GM12878 (cell line): Measurements from ENCODE around the gene PRKCQ. TPM values are rescaled to one million over a fixed set of nuclear protein-coding genes. Genes with fewer than 3 reads are reported as not detected.

ENCODE experiments used
- ATAC-seq: fragments of 200-7000 bp; cut with Tn5 transposase; 3 replicates; pipeline ENCODE4 v1.9.1; 2020; ENCODE audit warnings: mild to moderate bottlenecking, moderate library complexity
- BruUV-seq: library from RNA; stranded (reverse); fragments of 400-500 nt; replicated peaks from 2 replicates; lab custom pipeline; 2021; lab: Mats Ljungman, UMichigan
- CTCF ChIA-PET: fragments of 300-600 bp; sonication (Branson Sonifier 250); formaldehyde crosslinking; extraction: SDS; loops from one replicate; lab custom pipeline; 2021; ENCODE audit warnings: inconsistent platforms; lab: Yijun Ruan, JAX
- POLR2A ChIA-PET: fragments of 350-600 bp; formaldehyde crosslinking; extraction: SDS; loops from one replicate; lab custom pipeline; 2021; ENCODE audit warnings: inconsistent platforms; lab: Charles Lee
- RAD21 ChIA-PET: fragments of 300-600 bp; sonication (Branson Sonifier 250); formaldehyde crosslinking; loops from one replicate; lab custom pipeline; 2023; ENCODE audit warnings: antibody characterized with exemption; ENCODE audit not compliant: unreplicated experiment; lab: Charles Lee
- SMC1A ChIA-PET: fragments of 300-600 bp; sonication (Branson Sonifier 250); formaldehyde crosslinking; loops from one replicate; lab custom pipeline; 2023; ENCODE audit not compliant: unreplicated experiment, uncharacterized antibody; lab: Charles Lee
- DNase-seq: peaks from one replicate; pipeline ENCODE4 v3.0.0-alpha.2; 2011; ENCODE audit warnings: low read depth, low spot score
- FAIRE-seq: peaks from 3 replicates; lab custom pipeline; 2011; peaks lifted over from hg19 to GRCh38; lab: Jason Lieb, UNC
- H2AFZ ChIP-seq: 2 replicates; pipeline ENCODE4 v1.6.0; 2011; ENCODE audit warnings: low read depth, low read length, control low read depth; ENCODE audit not compliant: control insufficient read depth
- H3K27ac ChIP-seq: 2 replicates; pipeline ENCODE4 v1.5.1; 2011; ENCODE audit warnings: control low read depth; ENCODE audit not compliant: control insufficient read depth, insufficient read depth
- H3K27me3 ChIP-seq, 2 experiments: replicated peaks in 1 of 2; 2 replicates each; pipeline versions ENCODE4 v1.6.0 to v1.6.1; 2011; ENCODE audit warnings: low read length in 1 of 2; ENCODE audit not compliant: control insufficient read depth in 2 of 2, insufficient read depth in 2 of 2
- H3K36me3 ChIP-seq, 2 experiments: 2 replicates each; pipeline ENCODE4 v1.5.1; 2011; ENCODE audit warnings: low read length in 1 of 2; ENCODE audit not compliant: control insufficient read depth in 2 of 2, insufficient read depth in 2 of 2
- H3K4me1 ChIP-seq: 2 replicates; pipeline ENCODE4 v1.6.1; 2011; ENCODE audit warnings: mild to moderate bottlenecking, low read length, moderate library complexity, mixed read lengths; ENCODE audit not compliant: control insufficient read depth, insufficient read depth
- H3K4me2 ChIP-seq: 2 replicates; pipeline ENCODE4 v1.6.0; 2011; ENCODE audit warnings: control low read depth; ENCODE audit not compliant: control insufficient read depth, insufficient read depth
- H3K4me3 ChIP-seq: fragments of 200-600 bp; sonication (generic); 2 replicates; pipeline ENCODE4 v1.5.1; 2016
- H3K79me2 ChIP-seq: 2 replicates; pipeline ENCODE4 v1.6.0; 2011; ENCODE audit warnings: low read length; ENCODE audit not compliant: control insufficient read depth, insufficient read depth
- H3K9ac ChIP-seq: 2 replicates; pipeline ENCODE4 v1.8.0; 2011; ENCODE audit warnings: low read length, control low read depth, mixed read lengths; ENCODE audit not compliant: control insufficient read depth, insufficient read depth
- H3K9me3 ChIP-seq: replicated peaks from 3 replicates; pipeline ENCODE4 v1.5.1; 2011; ENCODE audit warnings: mild to moderate bottlenecking, low read length; ENCODE audit not compliant: control insufficient read depth, insufficient read depth
- H4K20me1 ChIP-seq: 2 replicates; pipeline ENCODE4 v1.6.0; 2011; ENCODE audit not compliant: control insufficient read depth, insufficient read depth
- LARP7 ChIP-seq: fragments of 450-650 bp; IDR thresholded peaks from 2 replicates; pipeline ENCODE4 v1.6.1; 2017; ENCODE audit warnings: mild to moderate bottlenecking
- NFYB ChIP-seq: IDR thresholded peaks from 2 replicates; pipeline ENCODE4 v1.6.1; 2011; ENCODE audit warnings: low read depth, mild to moderate bottlenecking, low read length, improper control_type of control experiment, moderate library complexity; ENCODE audit not compliant: insufficient read depth
- NR2C1 ChIP-seq: fragments of 450-650 bp; IDR thresholded peaks from 2 replicates; pipeline ENCODE4 v1.6.1; 2017; ENCODE audit warnings: antibody characterized with exemption, mild to moderate bottlenecking, moderate library complexity
- NR2F1 ChIP-seq: fragments of 450-650 bp; conservative IDR thresholded peaks from 2 replicates; pipeline ENCODE4 v1.6.1; 2017; ENCODE audit warnings: mild to moderate bottlenecking
- PAX8 ChIP-seq: fragments of 450-650 bp; IDR thresholded peaks from 2 replicates; pipeline ENCODE4 v1.6.1; 2017; ENCODE audit warnings: mild to moderate bottlenecking, moderate library complexity
- RFX5 ChIP-seq: IDR thresholded peaks from 2 replicates; pipeline ENCODE4 v1.6.1; 2011; ENCODE audit warnings: low read depth, low read length, improper control_type of control experiment
- STAT1 ChIP-seq: fragments of 450-650 bp; conservative IDR thresholded peaks from 2 replicates; pipeline ENCODE4 v1.6.1; 2014; ENCODE audit warnings: antibody characterized with exemption, mild to moderate bottlenecking
- ZBED1 ChIP-seq: IDR thresholded peaks from 2 replicates; pipeline ENCODE4 v1.6.1; 2016; ENCODE audit warnings: borderline replicate concordance
- WGBS: methylation state at CpG from one replicate; pipeline ENCODE4 v1.1.6; 2016; ENCODE audit warnings: low lambda C conversion rate; ENCODE audit not compliant: insufficient replicate concordance, insufficient coverage; ENCODE audit errors: missing lambda C conversion rate; 5-methylcytosine and 5-hydroxymethylcytosine counted together
- in situ Hi-C: fragments of 300-500 bp; cut with MboI; formaldehyde crosslinking; loops from 9 replicates; pipeline ENCODE4 v1.14.3; 2018; ENCODE audit warnings: mixed read lengths
- intact Hi-C: fragments of 100-400 bp; cut with micrococcal nuclease; formaldehyde crosslinking; loops from one replicate; pipeline ENCODE4 v1.14.2; 2022; ENCODE audit not compliant: unreplicated experiment
- polyA plus RNA-seq, 11 experiments: library from polyadenylated mRNA; depleted of rRNA in 4 of 11; unstranded in 6 of 11; stranded (reverse) in 5 of 11; fragments of >200 nt; fragmentation: Nextera tagmentation in 4 of 11; fragmentation: Illumina TruSeq in 1 of 11; extraction: Ambion mirVana in 4 of 11; extraction: Trizol in 1 of 11; gene quantifications; 1 replicate in 1 of 11; 2 replicates in 10 of 11; pipeline versions ENCODE4 v1.2.1 to v1.2.3, GENCODE V29; 2011 to 2016; ENCODE audit warnings: inconsistent platforms in 2 of 11, missing spikeins in 2 of 11, low read depth in 1 of 11
- total RNA-seq, 4 experiments: library from RNA; depleted of rRNA in 3 of 4; stranded (reverse); fragments of >200 nt in 3 of 4; fragmentation: Illumina TruSeq in 1 of 4; extraction: Trizol in 1 of 4; gene quantifications; 2 replicates each; pipeline versions ENCODE4 v1.2.1 to v1.2.3, GENCODE V29; 2013 to 2021
- TF ChIP-seq, protein P1 (sequence below): fragments of 450-650 bp; IDR thresholded peaks from 2 replicates; pipeline ENCODE4 v1.6.1; 2018; ENCODE audit warnings: borderline replicate concordance, mild to moderate bottlenecking; ENCODE audit not compliant: partially characterized antibody

Gene PRKCQ
- total and polyA plus RNA-seq, 10 of the 15 experiments (the other 5 are each of a cell fraction or from before 2014, with no cell fraction given), result 0.26 to 8.9 (median 0.98) TPM

DNA sequence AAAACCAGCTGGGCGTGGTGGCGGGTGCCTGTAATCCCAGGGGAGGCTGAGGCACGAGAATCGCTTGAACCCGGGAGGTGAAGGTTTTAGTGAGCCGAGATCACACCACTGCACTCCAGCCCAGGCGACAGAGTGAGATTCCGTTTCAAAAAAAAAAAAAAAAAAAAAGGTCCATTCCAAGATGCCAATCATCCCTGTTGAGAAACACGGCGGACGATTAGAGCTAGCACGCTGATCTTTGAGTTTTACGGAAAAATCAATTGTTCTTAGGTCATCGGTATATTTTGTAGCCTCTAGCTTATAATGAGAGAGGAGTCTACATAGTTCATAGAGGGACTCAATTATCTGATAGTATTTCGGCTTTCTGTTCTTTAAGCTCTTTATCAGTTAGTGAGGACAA lies 169.2 kb downstream of the PRKCQ start:
- ChIA-PET POLR2A (interaction anchor here (0.6 kb wide), 1 partner anchor 145 kb away, joined by 3 read pairs; no protein-coding TSS in a partner anchor), SMC1A (interaction anchor here (0.7 to 4.3 kb wide), 10 partner anchors 11 to 304 kb away, joined by 3 to 35 read pairs (median 6); partner anchors contain the start of gene PFKFB3), RAD21 (interaction anchor here (0.7 to 1.9 kb wide), 4 partner anchors 11 to 1476 kb away, joined by 3 to 8 read pairs (median 4); partner anchors contain the start of gene PFKFB3), CTCF (interaction anchor here (0.7 to 11.1 kb wide), 8 partner anchors 8 to 1006 kb away, joined by 3 to 90 read pairs (median 10); partner anchors contain the start of gene PFKFB3)
- BruUV-seq, result no TSS peak
- no peaks in the 10 kb centered on the region for H3K4me1 ChIP-seq
- H3K79me2 ChIP-seq, result no peaks in the 10 kb centered on the region
- no peaks in the 10 kb centered on the region for H3K9me3 ChIP-seq
- no peaks in the 10 kb centered on the region; the same call in 1 of the 2 replicates for H4K20me1 ChIP-seq
- in situ Hi-C loops (no loop called here), intact Hi-C loops (no loop called here)
- no peak overlapping the region for H3K27ac ChIP-seq
- ATAC-seq (no peak), DNase-seq (no peak), FAIRE-seq (no peak)
- no peak overlapping the region for H3K4me3 ChIP-seq
- H2AFZ ChIP-seq, result no peak overlapping the region
- TF ChIP-seq NFYB (no peak), PAX8 (no peak), LARP7 (no peak), NR2F1 (no peak), NR2C1 (no peak), RFX5 (no peak), STAT1 (no peak), ZBED1 (no peak)
- TF ChIP-seq, protein P1, sequence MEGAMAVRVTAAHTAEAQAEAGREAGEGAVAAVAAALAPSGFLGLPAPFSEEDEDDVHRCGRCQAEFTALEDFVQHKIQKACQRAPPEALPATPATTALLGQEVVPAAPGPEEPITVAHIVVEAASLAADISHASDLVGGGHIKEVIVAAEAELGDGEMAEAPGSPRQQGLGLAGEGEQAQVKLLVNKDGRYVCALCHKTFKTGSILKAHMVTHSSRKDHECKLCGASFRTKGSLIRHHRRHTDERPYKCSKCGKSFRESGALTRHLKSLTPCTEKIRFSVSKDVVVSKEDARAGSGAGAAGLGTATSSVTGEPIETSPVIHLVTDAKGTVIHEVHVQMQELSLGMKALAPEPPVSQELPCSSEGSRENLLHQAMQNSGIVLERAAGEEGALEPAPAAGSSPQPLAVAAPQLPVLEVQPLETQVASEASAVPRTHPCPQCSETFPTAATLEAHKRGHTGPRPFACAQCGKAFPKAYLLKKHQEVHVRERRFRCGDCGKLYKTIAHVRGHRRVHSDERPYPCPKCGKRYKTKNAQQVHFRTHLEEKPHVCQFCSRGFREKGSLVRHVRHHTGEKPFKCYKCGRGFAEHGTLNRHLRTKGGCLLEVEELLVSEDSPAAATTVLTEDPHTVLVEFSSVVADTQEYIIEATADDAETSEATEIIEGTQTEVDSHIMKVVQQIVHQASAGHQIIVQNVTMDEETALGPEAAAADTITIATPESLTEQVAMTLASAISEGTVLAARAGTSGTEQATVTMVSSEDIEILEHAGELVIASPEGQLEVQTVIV, result no peak
- H3K4me2 ChIP-seq, result no peak overlapping the region
- H3K36me3 ChIP-seq, result no peaks in the 10 kb centered on the region
- no peaks in the 10 kb centered on the region; a peak in 1 of 4 replicates for H3K27me3 ChIP-seq
- H3K9ac ChIP-seq, result no peak overlapping the region
- WGBS, result 74% methylated on average over 11 of the region's 15 CpGs
